SK-N-MC (cell line): ENCODE results near the gene FRMD4A.

Experiments
- DNase-seq: peaks from one replicate; pipeline ENCODE4 v3.0.0-alpha.2; 2011; ENCODE audit warnings: low read depth, low spot score
- H3K27ac ChIP-seq: fragments of 200-600 bp; sonication (generic); 2 replicates; pipeline ENCODE4 v1.5.1; 2016; ENCODE audit warnings: mixed run types
- H3K36me3 ChIP-seq: fragments of 200-600 bp; sonication (generic); 2 replicates; pipeline ENCODE4 v1.6.1; 2017; ENCODE audit warnings: antibody characterized with exemption, low read length, mixed read lengths; ENCODE audit not compliant: insufficient read depth
- H3K4me3 ChIP-seq: fragments of 200-600 bp; sonication (generic); 2 replicates; pipeline ENCODE4 v1.5.1; 2016
- H3K9ac ChIP-seq: fragments of 200-600 bp; sonication (generic); 2 replicates; pipeline ENCODE4 v1.8.0; 2017; ENCODE audit warnings: mixed run types, mixed read lengths; ENCODE audit not compliant: insufficient read length
- H3K9me3 ChIP-seq: fragments of 200-600 bp; sonication (generic); 2 replicates; pipeline ENCODE4 v1.6.1; 2017; ENCODE audit warnings: low read depth, mild to moderate bottlenecking, antibody characterized with exemption, low read length, moderate library complexity, mixed read lengths
- EZH2 ChIP-seq: fragments of 200-600 bp; sonication (generic); IDR thresholded peaks from one replicate; pipeline ENCODE4 v1.6.1; 2017; ENCODE audit warnings: antibody characterized with exemption
- FOXP2 ChIP-seq: optimal IDR thresholded peaks from 2 replicates; pipeline ENCODE3; 2011; ENCODE audit warnings: mild to moderate bottlenecking, moderate library complexity; ENCODE audit not compliant: insufficient read depth; ENCODE audit errors: extremely low read length, control extremely low read depth
- POLR2AphosphoS5 ChIP-seq: IDR thresholded peaks from 2 replicates; pipeline ENCODE4 v1.6.1; 2012; ENCODE audit warnings: mild to moderate bottlenecking, low read depth, low read length, borderline replicate concordance

The FRMD4A gene

GRCh38 chr10:13612654-13613373, 717.9 kb downstream of the FRMD4A start:
- Histone ChIP-seq H3K9ac (no peak overlapping the region), H3K36me3 (peaks cover 5% of the 10 kb centered on the region), H3K27ac (no peak overlapping the region), H3K4me3 (no peak overlapping the region), H3K9me3 (no peaks in the 10 kb centered on the region)
- no peak for TF ChIP-seq EZH2
- no peak for TF ChIP-seq POLR2AphosphoS5
- no peak for TF ChIP-seq FOXP2
- DNase-seq = no peak

DNA sequence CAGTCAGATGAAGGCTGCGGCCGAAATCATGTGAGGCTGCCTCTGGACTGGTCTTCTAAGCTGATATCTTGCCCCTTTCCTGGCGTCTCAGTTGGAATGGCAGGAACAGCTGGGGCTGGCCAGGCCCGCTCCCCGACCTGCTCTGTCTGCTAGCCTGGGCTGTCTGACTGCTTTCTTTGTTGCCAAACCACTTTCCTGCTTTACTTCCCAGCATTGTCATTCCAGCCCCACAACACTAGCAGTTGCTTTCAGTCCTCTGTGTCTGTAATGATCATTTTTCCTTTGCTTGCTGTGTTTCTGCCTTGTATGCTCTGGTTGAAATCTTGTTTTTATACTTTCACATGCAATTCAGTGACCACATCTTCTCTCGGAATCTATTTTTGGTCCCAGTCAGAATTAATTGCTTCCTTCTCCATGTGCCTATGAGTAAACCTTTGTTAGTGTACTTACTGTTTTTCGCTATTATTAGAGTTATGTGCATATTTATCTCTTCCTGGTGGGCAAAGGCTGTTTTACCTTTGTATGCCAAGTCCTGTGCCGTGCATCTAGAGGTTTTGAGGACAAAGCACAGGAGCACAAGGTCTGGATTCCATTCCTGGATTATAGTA, 722.4 kb downstream of the FRMD4A start:
- H3K9me3 ChIP-seq = no peaks in the 10 kb centered on the region
- no peak overlapping the region for H3K9ac ChIP-seq
- H3K27ac ChIP-seq = no peak overlapping the region
- TF ChIP-seq FOXP2 (no peak), POLR2AphosphoS5 (no peak), EZH2 (no peak)
- H3K36me3 ChIP-seq = no peaks in the 10 kb centered on the region
- DNase-seq = no peak
- no peak overlapping the region for H3K4me3 ChIP-seq

DNA sequence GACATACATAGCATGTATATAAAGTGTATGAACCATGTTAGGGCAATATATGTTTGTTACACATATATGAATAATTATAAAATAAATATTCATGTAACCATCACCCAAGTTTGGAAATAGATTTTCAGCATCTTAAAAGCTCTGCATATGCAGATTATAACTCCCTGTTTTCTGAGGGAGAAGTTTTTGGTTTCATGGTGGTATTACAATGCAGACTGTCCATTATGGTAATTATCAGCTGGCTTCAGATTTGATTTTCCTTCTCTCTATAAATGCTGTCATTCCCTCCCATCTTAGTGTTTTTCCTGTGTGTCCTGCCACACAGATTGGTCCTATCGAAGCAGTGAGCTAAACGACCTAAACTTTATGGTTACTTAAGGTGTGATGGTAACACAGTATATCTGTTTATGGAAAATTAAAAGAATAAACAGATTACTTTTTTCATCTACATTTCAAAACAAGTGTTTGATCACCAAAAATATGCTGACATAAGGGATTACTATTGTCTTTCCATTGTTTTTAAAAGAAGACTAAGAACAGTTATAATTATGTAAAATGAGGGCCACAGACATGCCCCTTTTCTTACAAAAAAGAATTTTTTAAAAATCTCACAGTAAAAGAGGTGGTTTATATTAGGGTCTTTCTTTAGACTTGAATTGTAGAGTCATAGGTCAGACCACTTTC, 726.2 kb downstream of the FRMD4A start:
- Histone ChIP-seq H3K36me3 (no peaks in the 10 kb centered on the region), H3K27ac (no peak overlapping the region)

GRCh38 chr10:13597909-13598308, 732.8 kb downstream of the FRMD4A start:
- Histone ChIP-seq H3K27ac (no peak overlapping the region), H3K9ac (no peak overlapping the region), H3K4me3 (no peak overlapping the region), H3K9me3 (no peaks in the 10 kb centered on the region), H3K36me3 (no peaks in the 10 kb centered on the region)
- DNase-seq = no peak
- TF ChIP-seq FOXP2 (no peak), EZH2 (no peak), POLR2AphosphoS5 (no peak)

More for the DNA sequence above, 726.2 kb downstream of the FRMD4A start:
- Histone ChIP-seq H3K9ac (no peak overlapping the region), H3K4me3 (no peak overlapping the region), H3K9me3 (no peaks in the 10 kb centered on the region)
- TF ChIP-seq FOXP2 = no peak
- TF ChIP-seq EZH2 = no peak
- no peak for DNase-seq

GRCh38 chr10:13594641-13595040, 736.1 kb downstream of the FRMD4A start:
- Histone ChIP-seq H3K9me3 (no peaks in the 10 kb centered on the region), H3K36me3 (no peaks in the 10 kb centered on the region), H3K9ac (no peak overlapping the region), H3K4me3 (no peak overlapping the region), H3K27ac (no peak overlapping the region)
- no peak for DNase-seq
- TF ChIP-seq POLR2AphosphoS5 (no peak), EZH2 (no peak), FOXP2 (no peak)
